Measurements from ENCODE around the gene SLCO4A1. TPM values are rescaled to one million over a fixed set of nuclear protein-coding genes. Genes with fewer than 3 reads are reported as not detected.

The SLCO4A1 gene
- total and polyA plus RNA-seq, 2 experiments from 2014 or later: 25.8 to 99.0 TPM

DNA sequence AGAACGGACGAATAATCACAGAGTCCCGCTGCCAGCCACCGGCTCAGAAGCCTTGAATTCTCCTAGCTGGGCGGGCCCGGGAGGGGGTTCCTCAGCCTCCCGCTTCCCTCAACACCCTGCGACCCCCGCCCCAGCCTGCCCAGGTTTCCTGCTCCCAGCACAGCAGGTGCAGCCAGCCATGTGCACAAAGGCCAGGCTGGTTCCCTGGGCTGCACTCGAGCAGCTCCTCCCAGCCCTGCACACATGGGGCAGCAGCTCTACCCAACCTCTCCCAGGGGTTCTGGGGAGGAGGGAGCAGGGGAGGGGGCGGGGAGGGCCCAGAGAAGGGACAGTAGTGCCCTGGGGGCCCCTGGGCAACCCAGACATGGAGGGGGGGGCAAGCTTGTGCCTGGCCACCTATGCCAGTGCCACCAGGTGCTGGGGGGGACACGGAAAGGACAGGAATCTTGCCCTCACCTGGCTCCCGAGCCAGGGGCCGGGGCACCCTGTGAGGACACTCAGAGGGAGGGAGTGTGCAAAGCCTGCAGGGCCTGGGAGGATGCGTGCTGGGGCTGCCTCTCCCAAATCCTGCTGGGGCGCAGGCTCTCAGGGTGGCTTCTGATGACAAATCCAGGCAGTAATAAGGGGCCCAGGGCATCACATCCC, 65.1 kb downstream of the SLCO4A1 start:
- Histone ChIP-seq H3K4me3 (no peak overlapping the region), H2AFZ (no peak overlapping the region), H3K79me2 (no peaks in the 10 kb centered on the region), H3K9me3 (ENCODE audit: low read depth) (no peaks in the 10 kb centered on the region), H3K4me2 (no peak overlapping the region), H3K27ac (no peak overlapping the region), H4K20me1 (ENCODE audit: insufficient read depth, poor library complexity, severe bottlenecking) (no peaks in the 10 kb centered on the region), H3K27me3 (peaks cover 43% of the 10 kb centered on the region), H3K36me3 (replicated peaks; ENCODE audit: insufficient read depth, low read depth) (no peaks in the 10 kb centered on the region), H3K4me1 (ENCODE audit: insufficient read depth) (no peaks in the 10 kb centered on the region), H3K9me2 (replicated peaks; ENCODE audit: insufficient read depth) (no peaks in the 10 kb centered on the region)
- 86% methylated on average over 6 of the region's 16 CpGs for WGBS (ENCODE audit: low lambda C conversion rate, missing lambda C conversion rate)
- no peak for TF ChIP-seq EZH2 (IDR thresholded peaks at IDR 0.05; ENCODE audit: borderline replicate concordance)
- DNase-seq (ENCODE audit: low spot score): no peak

DNA sequence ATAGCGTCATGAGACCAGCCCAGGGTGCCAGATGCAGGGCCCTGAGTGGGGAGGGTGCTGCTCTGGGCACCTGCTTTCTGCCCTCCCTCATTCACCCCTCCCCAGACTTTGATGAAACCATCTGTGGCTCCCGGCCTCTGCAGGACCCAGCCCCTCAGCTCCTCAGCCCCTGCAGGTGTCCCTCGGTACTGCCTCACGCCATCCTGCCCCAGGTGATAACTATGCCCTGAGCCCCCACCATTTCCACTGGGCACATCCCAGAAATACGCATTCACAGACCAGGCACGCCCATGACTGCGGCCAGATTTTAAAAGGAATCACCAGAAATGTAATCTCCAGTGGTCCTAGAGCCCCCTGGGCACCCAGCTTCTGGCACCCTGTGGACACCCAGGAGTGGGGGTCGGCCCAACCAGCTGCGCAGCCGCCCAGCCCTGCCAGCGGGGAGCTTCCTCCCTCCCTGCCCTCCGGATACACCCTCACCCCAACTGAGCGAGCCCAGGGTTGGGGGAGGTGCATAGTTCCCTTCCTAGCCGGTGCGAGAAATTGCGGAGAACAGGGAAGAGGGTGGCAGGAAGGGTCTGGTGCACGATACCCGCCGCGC, 65.7 kb downstream of the SLCO4A1 start:
- no peak for DNase-seq (ENCODE audit: low spot score)
- no peak overlapping the region for H2AFZ ChIP-seq
- no peaks in the 10 kb centered on the region for H3K36me3 ChIP-seq (replicated peaks; ENCODE audit: insufficient read depth, low read depth)
- H3K4me2 ChIP-seq: peak overlapping the region; percentile 66
- no peaks in the 10 kb centered on the region for H3K9me2 ChIP-seq (replicated peaks; ENCODE audit: insufficient read depth)
- no peaks in the 10 kb centered on the region for H3K79me2 ChIP-seq
- no peaks in the 10 kb centered on the region for H3K9me3 ChIP-seq (ENCODE audit: low read depth)
- no peaks in the 10 kb centered on the region for H4K20me1 ChIP-seq (ENCODE audit: insufficient read depth, poor library complexity, severe bottlenecking)
- H3K27ac ChIP-seq: no peak overlapping the region
- no peak overlapping the region for H3K4me3 ChIP-seq
- H3K27me3 ChIP-seq: peaks cover 43% of the 10 kb centered on the region
- TF ChIP-seq EZH2phosphoT487 (IDR thresholded peaks at IDR 0.05; ENCODE audit: low read depth, severe bottlenecking, unreplicated experiment) (no peak), EZH2 (IDR thresholded peaks at IDR 0.05; ENCODE audit: borderline replicate concordance) (no peak)
- TF ChIP-seq, protein P1, sequence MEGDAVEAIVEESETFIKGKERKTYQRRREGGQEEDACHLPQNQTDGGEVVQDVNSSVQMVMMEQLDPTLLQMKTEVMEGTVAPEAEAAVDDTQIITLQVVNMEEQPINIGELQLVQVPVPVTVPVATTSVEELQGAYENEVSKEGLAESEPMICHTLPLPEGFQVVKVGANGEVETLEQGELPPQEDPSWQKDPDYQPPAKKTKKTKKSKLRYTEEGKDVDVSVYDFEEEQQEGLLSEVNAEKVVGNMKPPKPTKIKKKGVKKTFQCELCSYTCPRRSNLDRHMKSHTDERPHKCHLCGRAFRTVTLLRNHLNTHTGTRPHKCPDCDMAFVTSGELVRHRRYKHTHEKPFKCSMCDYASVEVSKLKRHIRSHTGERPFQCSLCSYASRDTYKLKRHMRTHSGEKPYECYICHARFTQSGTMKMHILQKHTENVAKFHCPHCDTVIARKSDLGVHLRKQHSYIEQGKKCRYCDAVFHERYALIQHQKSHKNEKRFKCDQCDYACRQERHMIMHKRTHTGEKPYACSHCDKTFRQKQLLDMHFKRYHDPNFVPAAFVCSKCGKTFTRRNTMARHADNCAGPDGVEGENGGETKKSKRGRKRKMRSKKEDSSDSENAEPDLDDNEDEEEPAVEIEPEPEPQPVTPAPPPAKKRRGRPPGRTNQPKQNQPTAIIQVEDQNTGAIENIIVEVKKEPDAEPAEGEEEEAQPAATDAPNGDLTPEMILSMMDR (IDR thresholded peaks at IDR 0.05; ENCODE audit: poor library complexity): peak; percentile 2
- no peaks in the 10 kb centered on the region for H3K4me1 ChIP-seq (ENCODE audit: insufficient read depth)
- 13% methylated on average over 15 of the region's 20 CpGs for WGBS (ENCODE audit: low lambda C conversion rate, missing lambda C conversion rate)

DNA sequence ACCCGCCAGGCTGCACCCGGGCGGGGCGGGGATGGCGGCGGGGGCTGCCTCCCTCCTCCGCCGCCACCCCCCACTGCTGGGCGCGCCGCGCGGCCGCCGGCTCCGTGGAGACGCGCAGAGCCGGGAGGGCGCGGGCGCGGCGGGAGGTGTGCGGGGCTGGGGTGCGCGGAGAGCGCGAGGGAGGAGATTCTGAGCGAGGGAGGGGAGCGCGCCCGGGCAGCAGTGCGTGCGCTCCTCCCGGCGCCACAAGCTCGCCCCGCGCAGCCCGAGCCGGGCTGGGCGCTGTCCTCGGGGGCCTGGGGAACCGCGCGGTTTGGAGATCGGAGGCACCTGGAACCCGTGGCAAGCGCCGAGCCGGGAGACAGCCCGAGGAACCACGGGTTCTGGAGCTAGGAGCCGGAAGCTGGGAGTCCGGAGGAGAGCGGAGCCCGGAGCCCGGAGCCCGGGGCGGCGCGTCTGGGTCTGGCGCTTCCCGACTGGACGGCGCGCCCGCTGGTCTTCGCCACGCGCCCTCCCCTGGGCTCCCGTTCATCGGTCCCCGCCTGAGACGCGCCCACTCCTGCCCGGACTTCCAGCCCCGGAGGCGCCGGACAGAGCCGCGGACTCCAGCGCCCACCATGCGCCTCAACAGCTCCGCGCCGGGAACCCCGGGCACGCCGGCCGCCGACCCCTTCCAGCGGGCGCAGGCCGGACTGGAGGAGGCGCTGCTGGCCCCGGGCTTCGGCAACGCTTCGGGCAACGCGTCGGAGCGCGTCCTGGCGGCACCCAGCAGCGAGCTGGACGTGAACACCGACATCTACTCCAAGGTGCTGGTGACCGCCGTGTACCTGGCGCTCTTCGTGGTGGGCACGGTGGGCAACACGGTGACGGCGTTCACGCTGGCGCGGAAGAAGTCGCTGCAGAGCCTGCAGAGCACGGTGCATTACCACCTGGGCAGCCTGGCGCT, 66.6 kb downstream of the SLCO4A1 start, which contains the start of gene NTSR1:
Gene NTSR1 (plus strand): TSS at position 246 of the 946 bp plus-strand sequence. CDS start 372 bp downstream, at position 618.
- Histone ChIP-seq H4K20me1 (ENCODE audit: insufficient read depth, poor library complexity, severe bottlenecking) (no peaks in the 10 kb centered on the region), H3K36me3 (replicated peaks; ENCODE audit: insufficient read depth, low read depth) (no peaks in the 10 kb centered on the region), H3K4me3 (no peak within 1 kb of the TSS), H3K9me2 (replicated peaks; ENCODE audit: insufficient read depth) (no peaks in the 10 kb centered on the region), H2AFZ (no peak within 1 kb of the TSS), H3K4me2 (peak within 1 kb of the TSS; percentile 66), H3K27ac (no peak within 1 kb of the TSS), H3K27me3 (peaks cover 43% of the 10 kb centered on the region), H3K9me3 (ENCODE audit: low read depth) (no peaks in the 10 kb centered on the region), H3K4me1 (ENCODE audit: insufficient read depth) (no peaks in the 10 kb centered on the region), H3K79me2 (no peaks in the 10 kb centered on the region)
- TF ChIP-seq EZH2 (IDR thresholded peaks at IDR 0.05; ENCODE audit: borderline replicate concordance): peak; percentile 75
- TF ChIP-seq, protein P1 (IDR thresholded peaks at IDR 0.05; ENCODE audit: poor library complexity): no peak
- 19% methylated on average over 78 of the region's 124 CpGs for WGBS (ENCODE audit: low lambda C conversion rate, missing lambda C conversion rate)
- DNase-seq (ENCODE audit: low spot score): no peak
